HL-60 (cell line): ENCODE results near the gene COL7A1.

ENCODE experiments used
- GABPA ChIP-seq: IDR thresholded peaks from 2 replicates; pipeline ENCODE4 v1.6.1; 2012; ENCODE audit warnings: low read depth
- REST ChIP-seq: IDR thresholded peaks from 2 replicates; pipeline ENCODE4 v1.6.1; 2012; ENCODE audit warnings: low read depth; ENCODE audit not compliant: insufficient replicate concordance
- TF ChIP-seq, protein P1 (sequence below): IDR thresholded peaks from one replicate; pipeline ENCODE4 v1.5.1; 2011; ENCODE audit warnings: low read length, control low read depth, inconsistent platforms; ENCODE audit not compliant: insufficient read depth

- TF ChIP-seq, protein P1, sequence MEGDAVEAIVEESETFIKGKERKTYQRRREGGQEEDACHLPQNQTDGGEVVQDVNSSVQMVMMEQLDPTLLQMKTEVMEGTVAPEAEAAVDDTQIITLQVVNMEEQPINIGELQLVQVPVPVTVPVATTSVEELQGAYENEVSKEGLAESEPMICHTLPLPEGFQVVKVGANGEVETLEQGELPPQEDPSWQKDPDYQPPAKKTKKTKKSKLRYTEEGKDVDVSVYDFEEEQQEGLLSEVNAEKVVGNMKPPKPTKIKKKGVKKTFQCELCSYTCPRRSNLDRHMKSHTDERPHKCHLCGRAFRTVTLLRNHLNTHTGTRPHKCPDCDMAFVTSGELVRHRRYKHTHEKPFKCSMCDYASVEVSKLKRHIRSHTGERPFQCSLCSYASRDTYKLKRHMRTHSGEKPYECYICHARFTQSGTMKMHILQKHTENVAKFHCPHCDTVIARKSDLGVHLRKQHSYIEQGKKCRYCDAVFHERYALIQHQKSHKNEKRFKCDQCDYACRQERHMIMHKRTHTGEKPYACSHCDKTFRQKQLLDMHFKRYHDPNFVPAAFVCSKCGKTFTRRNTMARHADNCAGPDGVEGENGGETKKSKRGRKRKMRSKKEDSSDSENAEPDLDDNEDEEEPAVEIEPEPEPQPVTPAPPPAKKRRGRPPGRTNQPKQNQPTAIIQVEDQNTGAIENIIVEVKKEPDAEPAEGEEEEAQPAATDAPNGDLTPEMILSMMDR, result no peak
- TF ChIP-seq REST, result no peak
- TF ChIP-seq GABPA, result no peak
These were observed 9.7 kb downstream of the COL7A1 start for GRCh38 chr3:48585411-48585810.
